Skin of body (tissue), 2 donors: Measurements from ENCODE around the gene OGDHL. TPM values are rescaled to one million over a fixed set of nuclear protein-coding genes. Genes with fewer than 3 reads are reported as not detected.

Experiments
- DNase-seq: peaks from one replicate; lab custom pipeline; 2025; lab: John Stamatoyannopoulos, UW
- total RNA-seq: library from RNA; depleted of rRNA; stranded (reverse); fragments of >200 nt; gene quantifications from one replicate; pipeline ENCODE4 v1.2.3, GENCODE V29; 2014

Gene OGDHL
- total RNA-seq, 1 donor from 2014 or later, result 0.89 TPM

DNA sequence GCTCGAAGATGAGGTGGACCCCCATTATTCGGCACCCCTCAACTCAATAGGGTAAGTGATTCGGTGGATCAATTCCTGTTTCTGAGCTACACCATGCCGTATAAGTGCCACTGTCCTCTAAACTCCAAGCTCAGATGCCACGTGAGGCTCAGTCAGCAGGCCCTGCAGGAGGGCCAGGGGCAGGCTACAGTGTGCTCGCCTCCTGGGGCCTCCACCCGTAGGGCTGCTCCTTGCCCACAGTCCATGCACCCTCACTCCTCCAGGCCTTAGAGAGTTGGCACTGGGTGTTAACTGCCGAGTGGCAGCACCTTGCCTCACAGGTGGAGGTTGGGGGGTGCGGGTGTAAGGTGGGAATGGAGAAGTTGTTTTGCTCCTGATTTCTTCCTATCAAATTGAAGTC lies 70.5 kb downstream of the OGDHL start:
- DNase-seq, result no peak

DNA sequence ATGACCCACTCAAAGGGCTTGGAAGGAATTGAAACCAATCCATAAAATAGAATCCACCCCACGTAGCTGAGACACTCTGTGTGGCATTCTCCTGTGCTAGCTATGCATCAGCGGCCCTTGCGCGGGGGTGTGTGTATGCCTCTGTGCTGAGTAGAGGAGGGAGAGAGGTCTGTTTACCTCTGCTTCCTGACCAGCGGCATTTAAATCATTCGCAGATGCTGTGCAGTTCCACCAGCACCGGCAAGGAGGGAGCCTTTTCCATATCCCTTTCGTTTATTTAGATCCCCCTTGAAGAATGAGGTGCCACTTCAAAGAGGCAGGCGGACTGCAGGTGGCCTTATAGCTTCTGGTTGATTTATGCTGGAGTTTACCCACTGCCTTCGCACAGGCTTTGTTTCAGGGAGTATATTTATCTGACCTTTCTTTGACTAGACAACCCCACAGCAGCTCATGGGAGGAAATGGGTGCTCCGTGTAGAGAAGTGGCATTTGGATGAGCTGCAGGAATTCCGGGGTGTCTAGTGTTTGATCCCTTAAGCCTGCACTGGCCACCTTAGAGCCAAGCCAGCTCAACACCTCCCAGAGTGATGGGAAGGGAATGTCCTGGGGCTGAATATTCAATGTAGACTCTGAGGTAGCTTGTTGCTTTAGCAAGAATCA lies 71.3 kb downstream of the OGDHL start:
- DNase-seq, result no peak

DNA sequence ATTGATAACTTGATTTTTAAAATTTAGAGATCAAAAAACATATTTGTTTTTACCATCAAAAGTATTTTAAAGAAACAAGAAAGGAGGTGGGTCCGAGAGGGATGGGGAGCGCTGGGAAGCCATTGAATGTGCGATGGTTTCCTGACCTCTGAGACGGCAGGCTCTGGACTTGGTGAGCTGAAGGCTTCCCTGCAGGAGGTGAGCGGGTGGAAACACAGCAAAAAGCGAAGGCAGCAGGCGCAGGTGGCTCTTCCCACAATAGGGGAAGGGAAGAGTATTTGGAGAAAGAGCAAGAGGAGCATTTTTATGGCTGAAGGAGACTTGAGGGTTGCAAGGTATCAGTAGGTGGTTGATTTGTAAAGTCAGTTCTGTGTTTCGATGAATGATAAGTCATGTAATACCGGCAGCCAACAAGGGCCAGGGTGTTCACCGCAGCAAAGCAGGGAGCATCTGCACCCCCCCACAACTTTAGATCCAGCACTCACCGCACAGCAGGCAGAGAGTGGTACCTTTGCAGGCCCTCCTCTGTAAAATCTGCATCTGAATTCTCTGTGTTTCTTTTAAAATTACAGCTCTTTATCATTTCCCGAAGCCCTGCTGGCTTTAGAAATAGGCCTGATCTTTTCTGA lies 72.1 kb downstream of the OGDHL start:
- DNase-seq, result no peak

DNA sequence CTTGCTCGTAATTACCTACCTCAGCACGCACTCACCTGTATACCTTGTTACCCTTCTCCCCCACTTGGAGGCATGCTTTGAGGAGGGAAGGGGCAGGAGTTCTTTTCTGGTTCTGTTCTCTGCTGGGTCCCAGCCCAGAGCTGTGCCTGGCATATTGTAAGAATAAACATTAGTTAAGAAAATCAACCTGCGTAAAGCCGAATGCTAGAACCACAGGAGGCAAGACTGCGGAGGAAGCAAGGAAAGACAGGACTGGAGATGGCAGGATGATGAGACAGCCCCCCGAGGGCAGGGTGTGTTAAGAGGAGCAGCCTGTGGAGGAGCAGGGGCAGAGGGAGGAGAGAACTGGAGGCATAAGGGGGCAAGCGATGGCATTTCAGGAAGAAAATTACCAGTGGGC lies 73.2 kb downstream of the OGDHL start:
- DNase-seq, result no peak

DNA sequence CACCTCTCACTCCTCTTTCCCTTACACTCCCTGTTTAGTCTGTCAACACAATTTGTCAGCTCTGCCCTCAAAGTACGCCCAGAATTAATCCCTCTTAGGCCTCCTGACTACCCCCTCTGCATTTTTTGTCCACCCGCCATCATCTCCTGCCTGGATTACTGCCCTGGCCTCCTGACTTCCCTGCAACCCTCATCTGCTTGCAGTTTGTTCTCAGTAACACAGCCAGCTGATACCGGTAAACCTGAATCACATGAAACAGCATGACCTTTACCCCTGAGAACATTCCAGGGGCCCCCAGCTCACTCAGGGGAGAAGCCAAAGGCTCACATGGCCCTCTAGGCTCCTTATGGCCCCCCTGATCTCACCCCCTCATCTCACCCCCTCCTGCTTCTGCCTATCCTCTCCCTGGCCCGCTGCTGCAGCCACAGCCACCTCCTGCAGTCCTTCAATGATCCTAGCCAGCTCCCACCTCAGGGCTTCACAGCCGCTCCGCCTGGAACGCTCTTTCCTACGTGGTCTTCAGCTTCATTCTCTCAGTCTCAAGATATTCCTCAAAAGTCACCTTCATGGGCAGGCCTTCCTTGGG lies 73.8 kb downstream of the OGDHL start:
- DNase-seq, result no peak

DNA sequence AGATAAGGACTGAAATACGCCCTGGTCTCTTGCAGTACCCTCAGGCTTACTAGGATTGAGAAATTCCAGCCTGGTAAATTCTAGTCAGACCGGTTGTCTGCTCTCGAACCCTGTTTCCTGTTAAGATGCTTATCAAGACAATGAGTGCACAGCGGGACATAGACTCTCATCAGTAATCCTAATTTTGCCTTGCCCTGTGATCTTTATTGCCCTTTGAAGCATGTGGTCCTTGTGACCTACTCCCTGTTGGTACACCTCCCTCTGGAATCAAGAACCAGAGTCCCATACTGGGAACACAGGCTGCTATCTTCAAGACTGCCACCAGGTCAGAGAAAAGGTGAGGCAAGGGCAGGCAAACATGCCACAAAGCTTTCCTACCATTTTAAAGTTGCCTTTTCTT lies 75.5 kb downstream of the OGDHL start:
- no peak for DNase-seq

Other genes with a start within 250 kb of the OGDHL start
- gene ERCC6, start 223.2 kb downstream of the OGDHL start, total RNA-seq, result 17.2 TPM
- gene SLC18A3, start 152.0 kb downstream of the OGDHL start, total RNA-seq, result not detected
- not detected for gene CHAT, start 148.3 kb downstream of the OGDHL start, total RNA-seq
- gene C10orf53, start 82.7 kb downstream of the OGDHL start, total RNA-seq, result not detected
- 35.0 TPM for gene PARG, start 179.7 kb upstream of the OGDHL start, total RNA-seq
- gene TIMM23B, start 179.7 kb upstream of the OGDHL start, total RNA-seq, result 19.6 TPM
- gene AGAP6, start 226.1 kb upstream of the OGDHL start, total RNA-seq, result 6.7 TPM